ENCODE results near the gene RACGAP1.

DNA sequence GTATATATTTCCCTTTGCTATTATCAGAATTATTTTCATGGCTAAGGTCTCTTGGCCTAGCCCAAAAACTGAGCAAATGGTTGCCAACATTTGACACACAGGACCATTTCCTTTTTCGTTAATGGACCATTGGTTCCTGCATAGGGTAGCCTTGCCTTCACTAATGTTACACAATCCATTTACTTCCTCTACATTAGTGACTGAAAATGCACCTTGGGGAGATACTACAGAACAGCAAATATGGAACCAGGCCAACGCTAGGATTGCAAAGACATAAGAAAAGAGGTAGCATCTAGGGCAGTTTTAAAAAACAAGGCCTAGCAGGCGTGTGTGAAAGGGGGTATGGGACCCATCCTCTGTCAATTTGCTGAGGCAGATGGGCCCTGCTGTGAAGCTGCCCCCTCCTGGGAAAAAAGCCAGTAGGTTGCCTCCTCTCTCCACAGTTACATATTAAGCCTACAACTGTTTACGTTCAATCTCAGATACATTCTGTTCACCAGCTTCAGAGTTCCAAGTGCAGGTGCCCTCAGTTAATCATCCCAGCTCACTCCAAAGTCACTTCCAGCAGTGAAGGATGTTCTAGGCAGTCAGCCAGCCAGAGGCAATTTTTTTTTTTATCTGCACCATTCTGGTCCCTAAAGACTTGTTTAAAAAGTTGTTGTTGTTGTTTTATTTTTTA lies 37.5 kb downstream of the RACGAP1 start:
- TF ChIP-seq EZH2 (IDR thresholded peaks at IDR 0.05; ENCODE audit: borderline replicate concordance, insufficient read depth, low read length, poor library complexity, severe bottlenecking) (no peak), RAD21 (conservative IDR thresholded peaks at IDR 0.05) (no peak)
- TF ChIP-seq, protein P1, sequence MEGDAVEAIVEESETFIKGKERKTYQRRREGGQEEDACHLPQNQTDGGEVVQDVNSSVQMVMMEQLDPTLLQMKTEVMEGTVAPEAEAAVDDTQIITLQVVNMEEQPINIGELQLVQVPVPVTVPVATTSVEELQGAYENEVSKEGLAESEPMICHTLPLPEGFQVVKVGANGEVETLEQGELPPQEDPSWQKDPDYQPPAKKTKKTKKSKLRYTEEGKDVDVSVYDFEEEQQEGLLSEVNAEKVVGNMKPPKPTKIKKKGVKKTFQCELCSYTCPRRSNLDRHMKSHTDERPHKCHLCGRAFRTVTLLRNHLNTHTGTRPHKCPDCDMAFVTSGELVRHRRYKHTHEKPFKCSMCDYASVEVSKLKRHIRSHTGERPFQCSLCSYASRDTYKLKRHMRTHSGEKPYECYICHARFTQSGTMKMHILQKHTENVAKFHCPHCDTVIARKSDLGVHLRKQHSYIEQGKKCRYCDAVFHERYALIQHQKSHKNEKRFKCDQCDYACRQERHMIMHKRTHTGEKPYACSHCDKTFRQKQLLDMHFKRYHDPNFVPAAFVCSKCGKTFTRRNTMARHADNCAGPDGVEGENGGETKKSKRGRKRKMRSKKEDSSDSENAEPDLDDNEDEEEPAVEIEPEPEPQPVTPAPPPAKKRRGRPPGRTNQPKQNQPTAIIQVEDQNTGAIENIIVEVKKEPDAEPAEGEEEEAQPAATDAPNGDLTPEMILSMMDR (IDR thresholded peaks at IDR 0.05; ENCODE audit: poor library complexity, severe bottlenecking) = no peak

Measured in neural cell (in vitro differentiated cells).